Spleen (tissue), 11 donors: Measurements from ENCODE around the gene VGLL4. TPM values are rescaled to one million over a fixed set of nuclear protein-coding genes. Genes with fewer than 3 reads are reported as not detected.
A peak's percentile ranks its signal among the peaks of the same experiment; 100 is the strongest.
"Not testable (repeated sequence)": the region's sequence is repeated elsewhere in the genome, so short reads cannot be mapped to it uniquely, and the experiment has no call there.

Experiments used
- DNase-seq: peaks from one replicate; pipeline ENCODE4 v3.0.0-alpha.2; 2020
- H3K27ac ChIP-seq, 8 donors: fragments of 200-600 bp; sonication (generic) in 7 of 8; 1 replicate in 4 of 8; 2 replicates in 4 of 8; pipeline versions ENCODE4 v1.5.0 to v1.8.0; 2016 to 2021; ENCODE audit warnings: inconsistent platforms in 4 of 8, mild to moderate bottlenecking in 4 of 8, moderate library complexity in 1 of 8
- H3K27me3 ChIP-seq, 7 donors: fragments of 200-600 bp; sonication (generic) in 6 of 7; replicated peaks in 1 of 7; 1 replicate in 4 of 7; 2 replicates in 3 of 7; pipeline versions ENCODE4 v1.5.0 to v1.8.0; 2016 to 2021; ENCODE audit warnings: inconsistent platforms in 3 of 7, mild to moderate bottlenecking in 1 of 7
- H3K36me3 ChIP-seq, 6 donors: fragments of 200-600 bp; sonication (generic) in 5 of 6; 1 replicate in 4 of 6; 2 replicates in 2 of 6; pipeline versions ENCODE4 v1.5.0 to v1.8.0; 2016 to 2021; ENCODE audit warnings: inconsistent platforms in 2 of 6
- H3K4me1 ChIP-seq, 6 donors: fragments of 200-600 bp; sonication (generic) in 5 of 6; 1 replicate in 3 of 6; 2 replicates in 3 of 6; pipeline versions ENCODE4 v1.5.0 to v1.8.0; 2016 to 2021; ENCODE audit warnings: inconsistent platforms in 3 of 6
- H3K4me3 ChIP-seq, 8 donors: fragments of 200-600 bp; sonication (generic) in 7 of 8; 1 replicate in 4 of 8; 2 replicates in 4 of 8; pipeline versions ENCODE4 v1.5.0 to v1.8.0; 2016 to 2021; ENCODE audit warnings: inconsistent platforms in 4 of 8, mild to moderate bottlenecking in 4 of 8, moderate library complexity in 2 of 8
- H3K9me3 ChIP-seq, 8 donors: fragments of 200-600 bp; sonication (generic) in 7 of 8; 1 replicate in 4 of 8; 2 replicates in 4 of 8; pipeline versions ENCODE4 v1.5.0 to v1.8.0; 2016 to 2021; ENCODE audit warnings: inconsistent platforms in 4 of 8
- POLR2A ChIP-seq, 3 donors: fragments of 450-650 bp; IDR thresholded peaks; one replicate each; pipeline ENCODE4 v1.5.1; 2017; ENCODE audit warnings: antibody characterized with exemption in 3 of 3, mild to moderate bottlenecking in 1 of 3
- POLR2AphosphoS5 ChIP-seq, 3 donors: sonication (generic); formaldehyde crosslinking; IDR thresholded peaks; one replicate each; pipeline ENCODE4 v1.5.1; 2017; ENCODE audit warnings: antibody characterized with exemption in 3 of 3
- WGBS, 5 donors: extraction: QIAGEN DNeasy Blood & Tissue Kit in 3 of 5; methylation state at CpG; one replicate each; pipeline versions ENCODE4 v1.1.5 to v1.1.7; 2013 to 2018; 5-methylcytosine and 5-hydroxymethylcytosine counted together
- intact Hi-C: fragments of 100-400 bp; cut with DNase I; formaldehyde crosslinking; loops from one replicate; pipeline ENCODE4 v1.15.0; 2023; ENCODE audit warnings: low total_unique reads
- polyA plus RNA-seq, 3 donors: library from polyadenylated mRNA; stranded (reverse); fragments of 200-250 nt; gene quantifications; one replicate each; pipeline ENCODE4 v1.2.1, GENCODE V29; 2013
- total RNA-seq, 7 donors: library from RNA; depleted of rRNA in 3 of 7; stranded (reverse); fragments of >200 nt in 3 of 7; fragmentation: NEBNext Ultra II Directional in 4 of 7; extraction: Animal tissue kit (Norgen Biotek cat#: 25700) in 4 of 7; gene quantifications; one replicate each; pipeline versions ENCODE4 v1.1.0 to v1.2.1, GENCODE V29; 2016 to 2021
- TF ChIP-seq, protein P1 (sequence below), 11 experiments: fragments of 200-600 bp in 7 of 11; fragments of 450-650 bp in 4 of 11; sonication (generic) in 4 of 11; IDR thresholded peaks in 8 of 11; conservative IDR thresholded peaks in 3 of 11; 1 replicate in 7 of 11; 2 replicates in 4 of 11; pipeline versions ENCODE4 v1.4.0 to v1.8.0; 2016 to 2021; ENCODE audit warnings: antibody characterized with exemption in 11 of 11, inconsistent platforms in 4 of 11, mild to moderate bottlenecking in 1 of 11
- donor health status: healthy with polysubstance abuse.
- donor health status: DM: no; HTN: no; CAD: no; lungs with moderate emphysema.
- donor health status: DM: no; HTN: no; CAD: no.
- donor health status: Bipolar disorder and iron deficiency.
- donor health status: healthy.
- donor health status: DM: no; HTN: no; CAD: no.
- donor health status: DM: yes; HTN: yes; CAD: no.

The VGLL4 gene
- total and polyA plus RNA-seq, 10 donors, result 13.5 to 80.2 (median 50.8) TPM

DNA sequence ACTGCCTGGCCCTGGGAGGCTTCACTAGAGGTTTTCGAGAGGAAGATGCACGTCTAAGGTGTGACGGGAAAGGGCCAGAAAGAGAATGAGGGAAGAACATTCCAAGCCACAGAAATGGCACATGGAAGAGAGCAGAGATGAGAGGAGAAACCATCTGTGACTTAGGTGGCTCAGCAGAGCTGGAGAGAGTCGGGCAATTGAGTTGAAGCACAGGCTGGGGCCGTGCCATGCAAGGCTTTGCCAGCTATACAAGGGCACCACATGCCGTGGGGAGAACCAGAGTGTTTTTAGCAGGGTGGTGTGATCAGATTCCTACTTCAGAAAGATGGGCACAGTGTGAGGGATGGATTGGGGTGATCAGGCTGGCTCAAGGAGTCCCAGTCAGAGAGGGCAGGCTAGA lies 126.1 kb downstream of the VGLL4 start:
- H3K27me3 ChIP-seq, result no peaks in the 10 kb centered on the region
- no peak overlapping the region for H3K27ac ChIP-seq
- no peak for DNase-seq
- intact Hi-C loops, result no loop called here
- peaks cover 0 to 5% (median 0%) of the 10 kb centered on the region in 6 donors for H3K36me3 ChIP-seq
- TF ChIP-seq POLR2AphosphoS5 (IDR thresholded peaks at IDR 0.05) (no peak), POLR2A (IDR thresholded peaks at IDR 0.05) (no peak)
- TF ChIP-seq, protein P1, sequence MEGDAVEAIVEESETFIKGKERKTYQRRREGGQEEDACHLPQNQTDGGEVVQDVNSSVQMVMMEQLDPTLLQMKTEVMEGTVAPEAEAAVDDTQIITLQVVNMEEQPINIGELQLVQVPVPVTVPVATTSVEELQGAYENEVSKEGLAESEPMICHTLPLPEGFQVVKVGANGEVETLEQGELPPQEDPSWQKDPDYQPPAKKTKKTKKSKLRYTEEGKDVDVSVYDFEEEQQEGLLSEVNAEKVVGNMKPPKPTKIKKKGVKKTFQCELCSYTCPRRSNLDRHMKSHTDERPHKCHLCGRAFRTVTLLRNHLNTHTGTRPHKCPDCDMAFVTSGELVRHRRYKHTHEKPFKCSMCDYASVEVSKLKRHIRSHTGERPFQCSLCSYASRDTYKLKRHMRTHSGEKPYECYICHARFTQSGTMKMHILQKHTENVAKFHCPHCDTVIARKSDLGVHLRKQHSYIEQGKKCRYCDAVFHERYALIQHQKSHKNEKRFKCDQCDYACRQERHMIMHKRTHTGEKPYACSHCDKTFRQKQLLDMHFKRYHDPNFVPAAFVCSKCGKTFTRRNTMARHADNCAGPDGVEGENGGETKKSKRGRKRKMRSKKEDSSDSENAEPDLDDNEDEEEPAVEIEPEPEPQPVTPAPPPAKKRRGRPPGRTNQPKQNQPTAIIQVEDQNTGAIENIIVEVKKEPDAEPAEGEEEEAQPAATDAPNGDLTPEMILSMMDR (IDR thresholded peaks at IDR 0.05 in 8 of 11, conservative IDR thresholded peaks at IDR 0.05 in 3 of 11), result no peak
- peaks cover 0 to 21% (median 12%) of the 10 kb centered on the region in 6 donors for H3K4me1 ChIP-seq
- H3K4me3 ChIP-seq, result no peak overlapping the region
- 93 to 97% (median 96%) methylated on average over 6 of the region's 6 CpGs for WGBS, 5 donors
- H3K9me3 ChIP-seq, result no peaks in the 10 kb centered on the region

DNA sequence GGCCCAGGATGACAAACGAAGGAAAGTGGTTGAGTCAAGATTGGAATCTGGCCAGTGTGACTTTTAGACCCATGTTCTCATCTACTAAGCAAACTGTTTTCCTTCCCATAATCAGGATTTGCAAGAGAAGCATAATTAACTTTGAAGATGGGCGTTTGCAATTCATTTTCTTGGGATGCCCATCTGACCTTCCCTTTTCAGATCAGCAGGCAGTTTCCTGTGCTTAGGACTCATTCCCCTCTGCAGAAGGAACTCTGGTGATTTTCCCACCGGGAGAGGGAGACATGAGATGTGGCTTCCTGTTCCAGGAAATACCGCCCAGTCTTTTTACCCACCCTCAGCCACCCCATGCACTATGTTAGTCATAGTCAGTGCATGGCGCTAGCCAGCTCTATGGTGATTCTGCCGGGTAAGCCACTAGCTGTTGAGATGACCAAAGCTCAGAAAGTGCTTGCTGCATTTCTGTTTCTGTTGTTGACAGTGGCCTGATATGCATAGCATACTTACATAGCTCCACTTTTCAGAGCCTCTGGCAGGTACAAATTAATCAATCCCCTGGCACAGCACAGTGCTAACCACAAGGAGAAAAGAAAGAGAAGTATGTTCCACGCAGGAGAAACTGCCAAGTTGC lies 129.4 kb downstream of the VGLL4 start:
- Histone ChIP-seq H3K4me1 (peaks cover 0 to 29% (median 13%) of the 10 kb centered on the region in 6 donors), H3K27ac (peak overlapping the region in 7 of 8 donors; percentile 22 to 66 (median 43)), H3K27me3 (no peaks in the 10 kb centered on the region), H3K9me3 (no peaks in the 10 kb centered on the region), H3K4me3 (no peak overlapping the region), H3K36me3 (peaks cover 0 to 19% (median 0%) of the 10 kb centered on the region in 6 donors)
- peak in 1 of 3 donors; percentile 49 for TF ChIP-seq POLR2AphosphoS5 (IDR thresholded peaks at IDR 0.05)
- TF ChIP-seq, protein P1 (IDR thresholded peaks at IDR 0.05 in 8 of 11, conservative IDR thresholded peaks at IDR 0.05 in 3 of 11), result peak in 1 of 11 experiments; percentile 15
- TF ChIP-seq POLR2A (IDR thresholded peaks at IDR 0.05), result no peak
- intact Hi-C loops, result no loop called here
- 18 to 28% (median 21%) methylated on average over 7 of the region's 7 CpGs for WGBS, 5 donors
- no peak for DNase-seq

DNA sequence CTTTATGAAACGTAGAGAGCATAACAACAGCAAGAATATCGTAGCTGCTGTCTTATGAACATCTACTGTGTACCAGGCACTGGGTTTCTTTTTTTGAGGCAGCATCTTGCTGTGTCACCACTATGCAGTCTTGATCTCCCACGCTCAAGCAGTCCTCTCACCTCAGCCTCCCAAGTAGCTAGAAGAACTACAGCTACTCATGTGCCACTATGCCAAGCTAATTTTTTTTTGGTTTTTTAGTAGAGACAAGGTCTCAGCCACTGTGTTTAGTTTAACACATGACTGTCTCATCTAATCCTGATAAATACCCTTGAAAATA lies 129.9 kb downstream of the VGLL4 start:
- TF ChIP-seq POLR2A (IDR thresholded peaks at IDR 0.05) (no peak), POLR2AphosphoS5 (IDR thresholded peaks at IDR 0.05) (no peak)
- TF ChIP-seq, protein P1 (IDR thresholded peaks at IDR 0.05 in 8 of 11, conservative IDR thresholded peaks at IDR 0.05 in 3 of 11), result no peak
- H3K27ac ChIP-seq, result peak overlapping the region in 7 of 8 donors; percentile 27 to 66 (median 48)
- H3K9me3 ChIP-seq, result no peaks in the 10 kb centered on the region
- H3K4me3 ChIP-seq, result no peak overlapping the region
- intact Hi-C loops, result no loop called here
- DNase-seq, result no peak
- WGBS, 5 donors, result 62 to 90% (median 76%) methylated on average over 3 of the region's 3 CpGs
- H3K4me1 ChIP-seq, result peaks cover 5 to 35% (median 13%) of the 10 kb centered on the region in 6 donors
- H3K27me3 ChIP-seq, result no peaks in the 10 kb centered on the region
- peaks cover 0 to 19% (median 0%) of the 10 kb centered on the region in 6 donors for H3K36me3 ChIP-seq

DNA sequence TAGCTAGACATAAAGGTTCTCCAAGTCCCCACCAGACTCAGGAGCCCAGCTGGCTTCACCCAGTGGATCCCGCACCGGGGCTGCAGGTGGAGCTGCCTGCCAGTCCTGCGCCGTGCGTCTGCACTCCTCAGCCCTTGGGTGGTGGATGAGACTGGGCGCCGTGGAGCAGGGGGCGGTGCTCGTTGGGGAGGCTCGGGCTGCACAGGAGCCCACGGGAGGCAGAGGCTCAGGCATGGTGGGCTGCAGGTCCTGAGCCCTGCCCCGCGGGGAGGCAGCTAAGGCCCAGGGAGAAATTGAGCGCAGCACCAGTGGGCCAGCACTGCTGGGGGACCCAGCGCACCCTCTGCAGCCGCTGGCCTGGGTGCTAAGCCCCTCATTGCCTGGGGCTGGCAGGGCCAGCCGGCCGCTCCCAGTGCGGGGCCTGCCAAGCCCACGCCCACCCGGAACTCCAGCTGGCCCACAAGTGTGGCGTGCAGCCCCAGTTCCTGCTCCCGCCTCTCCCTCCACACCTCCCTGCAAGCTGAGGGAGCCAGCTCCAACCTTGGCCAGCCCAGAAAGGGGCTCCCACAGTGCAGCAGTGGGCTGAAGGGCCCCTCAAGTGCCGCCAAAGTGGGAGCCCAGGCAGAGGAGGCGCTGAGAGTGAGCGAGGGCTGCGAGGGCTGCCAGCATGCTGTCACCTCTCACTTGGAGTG lies 130.4 kb downstream of the VGLL4 start:
- H3K4me3 ChIP-seq, DNase-seq, intact Hi-C loops, H3K27me3 ChIP-seq, H3K9me3 ChIP-seq: not testable (repeated sequence)
- peak overlapping the region in 7 of 8 donors; percentile 27 to 66 (median 48) for H3K27ac ChIP-seq
- 78 to 91% (median 90%) methylated on average over 14 to 27 of the region's 27 CpGs for WGBS, 5 donors
- peaks cover 5 to 40% (median 17%) of the 10 kb centered on the region in 6 donors for H3K4me1 ChIP-seq
- peaks cover 0 to 19% (median 0%) of the 10 kb centered on the region in 6 donors for H3K36me3 ChIP-seq

DNA sequence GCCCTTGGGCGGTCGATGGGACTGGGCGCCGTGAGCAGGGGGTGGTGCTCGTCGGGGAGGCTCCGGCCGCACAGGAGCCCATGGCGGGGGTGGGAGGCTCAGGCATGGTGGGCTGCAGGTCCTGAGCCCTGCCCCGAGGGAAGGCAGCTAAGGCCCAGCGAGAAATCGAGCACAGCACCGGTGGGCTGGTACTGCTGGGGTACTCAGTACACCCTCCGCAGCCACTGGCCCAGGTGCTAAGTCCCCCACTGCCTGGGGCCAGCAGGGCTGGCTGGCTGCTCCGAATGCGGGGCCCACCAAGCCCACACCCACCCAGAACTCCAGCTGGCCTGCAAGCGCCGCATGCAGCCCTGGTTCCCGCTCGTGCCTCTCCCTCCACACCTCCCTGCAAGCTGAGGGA lies 132.1 kb downstream of the VGLL4 start:
- intact Hi-C loops, H3K27ac ChIP-seq, H3K27me3 ChIP-seq, DNase-seq, H3K4me3 ChIP-seq, H3K9me3 ChIP-seq: not testable (repeated sequence)
- H3K4me1 ChIP-seq, result peaks cover 5 to 43% (median 18%) of the 10 kb centered on the region in 6 donors
- peaks cover 0 to 19% (median 0%) of the 10 kb centered on the region in 6 donors for H3K36me3 ChIP-seq
- WGBS, 5 donors, result 92 to 97% (median 96%) methylated on average over 7 to 20 of the region's 20 CpGs
